ENCODE data around the gene SP9. TPM values are rescaled to one million over a fixed set of nuclear protein-coding genes. Genes with fewer than 3 reads are reported as not detected.
A peak's percentile ranks its signal among the peaks of the same experiment; 100 is the strongest.

Gene SP9
- total and polyA plus RNA-seq, 10 donors: not detected

DNA sequence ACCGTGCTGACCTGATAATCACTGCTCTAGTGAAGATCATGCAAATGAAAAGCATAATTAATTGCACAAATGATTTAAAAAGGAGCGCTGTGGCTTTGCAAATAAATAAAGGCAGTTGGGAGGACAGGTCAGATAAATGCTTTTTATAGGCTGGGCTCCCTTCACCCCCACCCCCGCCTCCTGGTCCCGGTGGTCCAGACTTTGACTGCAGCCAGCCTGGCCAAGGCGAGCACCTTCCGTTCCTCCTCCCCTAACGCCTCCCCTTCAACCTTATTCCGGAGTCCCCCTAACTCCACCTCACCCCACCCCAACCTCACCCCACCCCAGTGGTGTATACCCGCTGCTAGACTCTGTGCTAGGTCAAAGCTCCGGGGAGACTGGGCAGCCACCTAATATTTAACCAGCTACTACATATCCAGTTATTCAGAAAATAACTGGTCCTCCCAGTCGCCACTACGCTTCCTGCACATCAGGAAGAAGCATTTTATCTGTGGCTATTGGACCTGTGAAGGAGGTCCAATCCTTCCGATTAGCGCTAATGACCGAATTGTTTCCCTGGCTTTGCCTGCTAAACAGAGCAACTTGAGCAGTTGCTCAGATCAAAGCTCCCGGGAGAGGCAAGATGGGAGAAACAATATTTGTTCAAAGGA lies 3.7 kb upstream of the SP9 start:
- intact Hi-C loops (cut with DNase I; ENCODE audit: low total_unique reads): no loop called here
- WGBS, 5 donors: 12 to 20% (median 15%) methylated on average over 16 of the region's 16 CpGs
- TF ChIP-seq POLR2AphosphoS5 (IDR thresholded peaks at IDR 0.05) (no peak), POLR2A (IDR thresholded peaks at IDR 0.05) (no peak)
- TF ChIP-seq, protein P1, sequence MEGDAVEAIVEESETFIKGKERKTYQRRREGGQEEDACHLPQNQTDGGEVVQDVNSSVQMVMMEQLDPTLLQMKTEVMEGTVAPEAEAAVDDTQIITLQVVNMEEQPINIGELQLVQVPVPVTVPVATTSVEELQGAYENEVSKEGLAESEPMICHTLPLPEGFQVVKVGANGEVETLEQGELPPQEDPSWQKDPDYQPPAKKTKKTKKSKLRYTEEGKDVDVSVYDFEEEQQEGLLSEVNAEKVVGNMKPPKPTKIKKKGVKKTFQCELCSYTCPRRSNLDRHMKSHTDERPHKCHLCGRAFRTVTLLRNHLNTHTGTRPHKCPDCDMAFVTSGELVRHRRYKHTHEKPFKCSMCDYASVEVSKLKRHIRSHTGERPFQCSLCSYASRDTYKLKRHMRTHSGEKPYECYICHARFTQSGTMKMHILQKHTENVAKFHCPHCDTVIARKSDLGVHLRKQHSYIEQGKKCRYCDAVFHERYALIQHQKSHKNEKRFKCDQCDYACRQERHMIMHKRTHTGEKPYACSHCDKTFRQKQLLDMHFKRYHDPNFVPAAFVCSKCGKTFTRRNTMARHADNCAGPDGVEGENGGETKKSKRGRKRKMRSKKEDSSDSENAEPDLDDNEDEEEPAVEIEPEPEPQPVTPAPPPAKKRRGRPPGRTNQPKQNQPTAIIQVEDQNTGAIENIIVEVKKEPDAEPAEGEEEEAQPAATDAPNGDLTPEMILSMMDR (IDR thresholded peaks at IDR 0.05 in 8 of 11, conservative IDR thresholded peaks at IDR 0.05 in 3 of 11): no peak

DNA sequence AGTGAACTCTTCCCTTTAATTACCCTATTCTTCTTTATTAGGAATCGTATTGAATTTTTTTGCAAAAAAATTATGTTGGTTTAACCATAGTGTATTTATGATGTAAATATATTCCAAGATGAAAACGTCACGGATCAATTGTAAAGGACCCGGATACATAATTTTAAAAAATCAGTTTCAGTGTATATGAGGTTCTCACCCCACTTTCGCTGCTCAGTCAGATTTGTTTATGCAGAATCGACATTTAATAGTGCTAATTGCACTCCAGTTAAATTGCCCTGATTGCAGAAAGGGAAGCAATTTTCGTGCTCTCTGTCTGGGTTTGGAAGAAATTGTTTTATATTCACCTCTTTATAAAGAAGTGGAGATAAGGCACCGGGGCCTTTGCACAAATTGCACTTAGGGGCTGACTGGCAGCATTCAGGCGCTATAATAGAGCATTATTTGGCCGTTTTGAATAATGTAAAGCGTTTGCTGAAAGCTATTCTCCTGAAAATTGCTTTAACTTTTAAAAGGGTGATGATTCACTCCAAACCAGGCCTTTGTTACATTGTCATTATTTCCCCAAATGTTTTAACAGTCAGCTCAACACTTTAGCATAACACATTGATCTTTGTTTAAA lies 3.0 kb upstream of the SP9 start:
- Histone ChIP-seq H3K27ac (no peak overlapping the region), H3K4me3 (no peak overlapping the region), H3K4me1 (peaks cover 20 to 72% (median 64%) of the 10 kb centered on the region in 6 donors), H3K36me3 (no peaks in the 10 kb centered on the region), H3K9me3 (peaks cover 0 to 3% (median 0%) of the 10 kb centered on the region in 8 donors), H3K27me3 (replicated peaks in 1 of 7) (peaks cover 43 to 100% (median 100%) of the 10 kb centered on the region in 7 donors)
- no peak for DNase-seq
- intact Hi-C loops (cut with DNase I; ENCODE audit: low total_unique reads): no loop called here
- TF ChIP-seq, protein P1 (IDR thresholded peaks at IDR 0.05 in 8 of 11, conservative IDR thresholded peaks at IDR 0.05 in 3 of 11): no peak
- TF ChIP-seq POLR2A (IDR thresholded peaks at IDR 0.05): no peak
- no peak for TF ChIP-seq POLR2AphosphoS5 (IDR thresholded peaks at IDR 0.05)
- WGBS, 5 donors: 8 to 14% (median 11%) methylated on average over 11 of the region's 11 CpGs

More for the DNA sequence above, 3.7 kb upstream of the SP9 start:
- Histone ChIP-seq H3K9me3 (peaks cover 0 to 3% (median 0%) of the 10 kb centered on the region in 8 donors), H3K4me3 (no peak overlapping the region), H3K27me3 (replicated peaks in 1 of 7) (peaks cover 44 to 100% (median 100%) of the 10 kb centered on the region in 7 donors), H3K36me3 (no peaks in the 10 kb centered on the region), H3K4me1 (peaks cover 19 to 72% (median 64%) of the 10 kb centered on the region in 6 donors), H3K27ac (no peak overlapping the region)
- DNase-seq: no peak

DNA sequence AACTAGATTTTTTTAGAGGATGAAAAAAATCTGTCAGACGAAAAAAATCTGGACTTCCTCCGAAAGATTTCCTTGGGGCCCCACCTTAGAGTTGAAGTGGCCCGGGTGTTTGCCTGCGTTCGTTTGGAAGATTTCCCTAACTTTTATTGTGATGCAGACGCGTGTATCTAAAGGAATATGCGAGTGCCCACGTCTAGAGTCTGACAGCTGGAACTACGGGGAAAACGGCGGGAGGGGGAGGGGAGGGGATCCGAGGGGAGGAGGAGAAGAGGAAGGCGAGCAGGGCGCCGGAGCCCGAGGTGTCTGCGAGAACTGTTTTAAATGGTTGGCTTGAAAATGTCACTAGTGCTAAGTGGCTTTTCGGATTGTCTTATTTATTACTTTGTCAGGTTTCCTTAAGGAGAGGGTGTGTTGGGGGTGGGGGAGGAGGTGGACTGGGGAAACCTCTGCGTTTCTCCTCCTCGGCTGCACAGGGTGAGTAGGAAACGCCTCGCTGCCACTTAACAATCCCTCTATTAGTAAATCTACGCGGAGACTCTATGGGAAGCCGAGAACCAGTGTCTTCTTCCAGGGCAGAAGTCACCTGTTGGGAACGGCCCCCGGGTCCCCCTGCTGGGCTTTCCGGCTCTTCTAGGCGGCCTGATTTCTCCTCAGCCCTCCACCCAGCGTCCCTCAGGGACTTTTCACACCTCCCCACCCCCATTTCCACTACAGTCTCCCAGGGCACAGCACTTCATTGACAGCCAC lies 2.4 kb upstream of the SP9 start:
- TF ChIP-seq POLR2AphosphoS5 (IDR thresholded peaks at IDR 0.05): no peak
- TF ChIP-seq, protein P1 (IDR thresholded peaks at IDR 0.05 in 8 of 11, conservative IDR thresholded peaks at IDR 0.05 in 3 of 11): no peak
- no peak for TF ChIP-seq POLR2A (IDR thresholded peaks at IDR 0.05)
- H3K27me3 ChIP-seq (replicated peaks in 1 of 7): peaks cover 38 to 100% (median 100%) of the 10 kb centered on the region in 7 donors
- intact Hi-C loops (cut with DNase I; ENCODE audit: low total_unique reads): no loop called here
- no peak overlapping the region for H3K27ac ChIP-seq
- no peak overlapping the region for H3K4me3 ChIP-seq
- peaks cover 13 to 72% (median 63%) of the 10 kb centered on the region in 6 donors for H3K4me1 ChIP-seq
- DNase-seq: no peak
- peaks cover 0 to 3% (median 0%) of the 10 kb centered on the region in 8 donors for H3K9me3 ChIP-seq
- 4 to 8% (median 7%) methylated on average over 31 of the region's 31 CpGs for WGBS, 5 donors
- H3K36me3 ChIP-seq: no peaks in the 10 kb centered on the region

DNA sequence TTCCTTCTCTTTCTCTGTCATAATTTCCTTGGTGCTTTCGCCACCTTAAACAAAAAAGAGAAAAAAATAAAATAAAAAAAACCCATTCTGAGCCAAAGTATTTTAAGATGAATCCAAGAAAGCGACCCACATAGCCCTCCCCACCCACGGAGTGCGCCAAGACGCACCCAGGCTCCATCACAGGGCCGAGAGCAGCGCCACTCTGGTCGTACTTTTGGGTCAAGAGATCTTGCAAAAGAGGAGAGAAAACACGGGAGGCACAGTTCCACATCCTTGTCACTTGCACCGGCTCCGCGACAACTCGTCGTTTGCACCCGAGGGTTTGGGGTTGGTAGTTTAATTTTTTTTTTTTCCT lies 1.8 kb upstream of the SP9 start:
- Histone ChIP-seq H3K27ac (no peak overlapping the region), H3K9me3 (peaks cover 0 to 3% (median 0%) of the 10 kb centered on the region in 8 donors), H3K4me1 (peaks cover 15 to 72% (median 64%) of the 10 kb centered on the region in 6 donors), H3K36me3 (no peaks in the 10 kb centered on the region), H3K4me3 (peak overlapping the region in 1 of 8 donors; percentile 70), H3K27me3 (replicated peaks in 1 of 7) (peaks cover 36 to 100% (median 100%) of the 10 kb centered on the region in 7 donors)
- no peak for TF ChIP-seq POLR2A (IDR thresholded peaks at IDR 0.05)
- no peak for TF ChIP-seq POLR2AphosphoS5 (IDR thresholded peaks at IDR 0.05)
- TF ChIP-seq, protein P1 (IDR thresholded peaks at IDR 0.05 in 8 of 11, conservative IDR thresholded peaks at IDR 0.05 in 3 of 11): no peak
- intact Hi-C loops (cut with DNase I; ENCODE audit: low total_unique reads): no loop called here
- WGBS, 5 donors: 7 to 15% (median 10%) methylated on average over 15 of the region's 15 CpGs
- no peak for DNase-seq
